Measurements from ENCODE around the gene GPBP1L1.
A peak's percentile ranks its signal among the peaks of the same experiment; 100 is the strongest.
"Not testable (repeated sequence)": the region's sequence is repeated elsewhere in the genome, so short reads cannot be mapped to it uniquely, and the experiment has no call there.

The GPBP1L1 gene

GRCh38 chr1:45678489-45678888, 7.8 kb downstream of the GPBP1L1 start:
- DNase-seq = no peak

- no peak for DNase-seq
These were observed 8.5 kb downstream of the GPBP1L1 start for GRCh38 chr1:45677751-45678245.

- not testable (repeated sequence) for DNase-seq
These were observed 9.8 kb downstream of the GPBP1L1 start for GRCh38 chr1:45676553-45676952.

GRCh38 chr1:45674478-45674877, 11.9 kb downstream of the GPBP1L1 start:
- DNase-seq = no peak

- no peak for DNase-seq
These were observed 12.4 kb downstream of the GPBP1L1 start for GRCh38 chr1:45673956-45674355.

- no peak for DNase-seq
These were observed 16.3 kb downstream of the GPBP1L1 start for GRCh38 chr1:45669859-45670655.

GRCh38 chr1:45669379-45669778, 17.0 kb downstream of the GPBP1L1 start:
- DNase-seq = no peak

GRCh38 chr1:45668526-45668925, 17.8 kb downstream of the GPBP1L1 start:
- DNase-seq = no peak

- DNase-seq = no peak
These were observed 18.8 kb downstream of the GPBP1L1 start for GRCh38 chr1:45667321-45668111.

GRCh38 chr1:45666836-45667235, 19.5 kb downstream of the GPBP1L1 start:
- no peak for DNase-seq

- no peak for DNase-seq
These were observed 26.0 kb downstream of the GPBP1L1 start for GRCh38 chr1:45660336-45660735.

GRCh38 chr1:45659222-45659621, 27.1 kb downstream of the GPBP1L1 start:
- DNase-seq = no peak

- DNase-seq = no peak
These were observed 28.2 kb downstream of the GPBP1L1 start for GRCh38 chr1:45658171-45658570.

- DNase-seq = no peak
These were observed 29.6 kb downstream of the GPBP1L1 start for GRCh38 chr1:45656573-45657226.

- peak; percentile 35 for DNase-seq
These were observed 31.6 kb downstream of the GPBP1L1 start for GRCh38 chr1:45654540-45655280.

GRCh38 chr1:45647248-45648021, 38.9 kb downstream of the GPBP1L1 start:
- peak; percentile 37 for DNase-seq

- peak; percentile 5 for DNase-seq
These were observed 41.7 kb downstream of the GPBP1L1 start for GRCh38 chr1:45644661-45645060.

- DNase-seq = peak; percentile 5
These were observed 42.4 kb downstream of the GPBP1L1 start for GRCh38 chr1:45643978-45644377.

GRCh38 chr1:45643321-45643720, 43.0 kb downstream of the GPBP1L1 start:
- no peak for DNase-seq

- DNase-seq = no peak
These were observed 46.0 kb downstream of the GPBP1L1 start for GRCh38 chr1:45640293-45640692.

- DNase-seq = no peak
These were observed 51.1 kb downstream of the GPBP1L1 start for GRCh38 chr1:45635211-45635610.

GRCh38 chr1:45630429-45630828, 55.9 kb downstream of the GPBP1L1 start:
- no peak for DNase-seq
